ENCODE measurements around the gene OGDHL. TPM values are rescaled to one million over a fixed set of nuclear protein-coding genes. Genes with fewer than 3 reads are reported as not detected.
A peak's percentile ranks its signal among the peaks of the same experiment; 100 is the strongest.

OGDHL gene
- total RNA-seq, 6 experiments from 2014 or later, result 0.05 to 0.19 (median 0.17) TPM; not detected in 1

DNA sequence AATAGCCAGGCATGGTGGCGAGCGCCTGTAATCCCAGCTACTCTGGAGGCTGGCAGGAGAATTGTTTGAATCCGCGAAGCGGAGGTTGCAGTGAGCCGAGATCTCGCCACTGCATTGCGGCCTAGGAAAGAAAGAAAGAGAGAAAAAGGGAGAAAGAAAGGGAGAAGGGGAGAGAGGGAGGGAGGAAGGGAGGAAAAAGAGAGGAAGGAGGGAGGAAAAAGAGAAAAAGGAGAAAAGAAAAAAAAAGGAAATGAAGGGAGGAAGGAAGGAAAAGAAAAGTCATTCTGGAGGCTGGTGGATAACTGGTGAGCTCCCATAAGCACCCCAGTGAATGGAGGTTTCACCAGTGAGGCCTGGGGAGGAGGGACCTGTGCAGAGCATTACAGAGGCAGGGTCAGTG lies 7.6 kb upstream of the OGDHL start:
- Mint-ChIP-seq H3K27me3 (ENCODE audit: insufficient read depth) (peaks cover 39% of the 10 kb centered on the region), H3K27ac (no peak overlapping the region), H3K4me3 (no peak overlapping the region), H3K36me3 (ENCODE audit: low read depth) (peaks cover 6% of the 10 kb centered on the region; the same call in 1 of the 2 replicates), H3K4me1 (ENCODE audit: low read depth) (no peaks in the 10 kb centered on the region), H3K9me3 (peaks cover 7% of the 10 kb centered on the region)
- TF ChIP-seq, protein P1, sequence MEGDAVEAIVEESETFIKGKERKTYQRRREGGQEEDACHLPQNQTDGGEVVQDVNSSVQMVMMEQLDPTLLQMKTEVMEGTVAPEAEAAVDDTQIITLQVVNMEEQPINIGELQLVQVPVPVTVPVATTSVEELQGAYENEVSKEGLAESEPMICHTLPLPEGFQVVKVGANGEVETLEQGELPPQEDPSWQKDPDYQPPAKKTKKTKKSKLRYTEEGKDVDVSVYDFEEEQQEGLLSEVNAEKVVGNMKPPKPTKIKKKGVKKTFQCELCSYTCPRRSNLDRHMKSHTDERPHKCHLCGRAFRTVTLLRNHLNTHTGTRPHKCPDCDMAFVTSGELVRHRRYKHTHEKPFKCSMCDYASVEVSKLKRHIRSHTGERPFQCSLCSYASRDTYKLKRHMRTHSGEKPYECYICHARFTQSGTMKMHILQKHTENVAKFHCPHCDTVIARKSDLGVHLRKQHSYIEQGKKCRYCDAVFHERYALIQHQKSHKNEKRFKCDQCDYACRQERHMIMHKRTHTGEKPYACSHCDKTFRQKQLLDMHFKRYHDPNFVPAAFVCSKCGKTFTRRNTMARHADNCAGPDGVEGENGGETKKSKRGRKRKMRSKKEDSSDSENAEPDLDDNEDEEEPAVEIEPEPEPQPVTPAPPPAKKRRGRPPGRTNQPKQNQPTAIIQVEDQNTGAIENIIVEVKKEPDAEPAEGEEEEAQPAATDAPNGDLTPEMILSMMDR (IDR thresholded peaks at IDR 0.05), result no peak
- DNase-seq, result no peak

GRCh38 chr10:49768731-49769130 lies 6.6 kb upstream of the OGDHL start:
- no peak for DNase-seq
- TF ChIP-seq, protein P1 (IDR thresholded peaks at IDR 0.05), result no peak
- peaks cover 35% of the 10 kb centered on the region for H3K27me3 Mint-ChIP-seq (ENCODE audit: insufficient read depth)
- no peak overlapping the region for H3K4me3 Mint-ChIP-seq
- no peak overlapping the region for H3K27ac Mint-ChIP-seq
- peaks cover 7% of the 10 kb centered on the region for H3K9me3 Mint-ChIP-seq
- H3K4me1 Mint-ChIP-seq (ENCODE audit: low read depth), result no peaks in the 10 kb centered on the region
- H3K36me3 Mint-ChIP-seq (ENCODE audit: low read depth), result peaks cover 6% of the 10 kb centered on the region; the same call in 1 of the 2 replicates

DNA sequence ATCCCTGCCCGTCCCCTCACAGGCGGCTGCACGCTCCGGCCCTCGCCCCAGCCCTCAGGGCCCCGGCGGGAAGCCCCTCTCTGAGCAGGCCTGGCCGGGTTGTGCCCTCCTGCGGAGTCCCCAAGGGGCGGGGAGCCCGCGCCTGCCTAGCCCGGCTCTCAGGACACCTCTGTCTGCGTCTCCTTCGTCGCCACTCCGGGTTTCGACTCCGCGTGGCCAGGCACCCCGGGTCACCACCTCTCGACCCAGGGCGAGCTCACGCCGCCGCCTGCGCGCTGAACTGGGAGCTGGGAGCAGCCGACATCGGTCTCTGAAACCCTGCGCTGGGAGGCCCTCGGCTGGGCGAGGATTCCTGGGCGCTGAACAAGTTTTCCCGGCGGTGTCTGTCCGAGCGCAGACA lies 6.2 kb upstream of the OGDHL start:
- DNase-seq, result no peak
- peaks cover 7% of the 10 kb centered on the region for H3K9me3 Mint-ChIP-seq
- H3K27ac Mint-ChIP-seq, result no peak overlapping the region
- H3K4me3 Mint-ChIP-seq, result no peak overlapping the region
- no peaks in the 10 kb centered on the region for H3K4me1 Mint-ChIP-seq (ENCODE audit: low read depth)
- H3K36me3 Mint-ChIP-seq (ENCODE audit: low read depth), result peaks cover 6% of the 10 kb centered on the region; the same call in 1 of the 2 replicates
- peaks cover 35% of the 10 kb centered on the region for H3K27me3 Mint-ChIP-seq (ENCODE audit: insufficient read depth)
- TF ChIP-seq, protein P1 (IDR thresholded peaks at IDR 0.05), result no peak

- peaks cover 37% of the 10 kb centered on the region for H3K27me3 Mint-ChIP-seq (ENCODE audit: insufficient read depth)
These were observed 5.6 kb upstream of the OGDHL start for GRCh38 chr10:49767752-49768151.

GRCh38 chr10:49766484-49766883 lies 4.4 kb upstream of the OGDHL start:
- Mint-ChIP-seq H3K9me3 (peaks cover 7% of the 10 kb centered on the region), H3K27ac (no peak overlapping the region), H3K27me3 (ENCODE audit: insufficient read depth) (peaks cover 31% of the 10 kb centered on the region), H3K4me3 (no peak overlapping the region), H3K36me3 (ENCODE audit: low read depth) (peaks cover 6% of the 10 kb centered on the region; the same call in 1 of the 2 replicates), H3K4me1 (ENCODE audit: low read depth) (no peaks in the 10 kb centered on the region)
- DNase-seq, result no peak
- TF ChIP-seq, protein P1 (IDR thresholded peaks at IDR 0.05), result no peak

More at GRCh38 chr10:49767752-49768151, 5.6 kb upstream of the OGDHL start:
- TF ChIP-seq, protein P1 (IDR thresholded peaks at IDR 0.05), result no peak
- Mint-ChIP-seq H3K9me3 (peaks cover 7% of the 10 kb centered on the region), H3K4me3 (no peak overlapping the region), H3K36me3 (ENCODE audit: low read depth) (peaks cover 6% of the 10 kb centered on the region; the same call in 1 of the 2 replicates), H3K27ac (no peak overlapping the region), H3K4me1 (ENCODE audit: low read depth) (no peaks in the 10 kb centered on the region)
- no peak for DNase-seq

DNA sequence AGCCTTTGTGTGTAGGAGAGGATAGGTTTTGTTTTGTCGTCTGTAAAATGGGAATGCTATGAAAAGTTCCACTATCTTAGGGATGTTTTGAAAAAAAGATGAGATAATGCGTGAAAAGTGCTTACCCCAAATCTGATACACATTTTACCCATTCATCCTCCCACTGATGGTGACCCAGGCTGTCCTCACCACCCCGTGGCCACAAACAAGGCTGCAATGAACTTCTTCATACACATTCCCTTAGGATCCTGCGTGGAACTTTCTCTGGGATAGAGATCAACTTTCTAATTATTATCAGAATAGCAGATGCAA lies 399 bp upstream of the OGDHL start:
- no peak for DNase-seq

More for the DNA sequence above, 399 bp upstream of the OGDHL start:
- H3K27me3 Mint-ChIP-seq (ENCODE audit: insufficient read depth), result peaks cover 34% of the 10 kb centered on the region
- H3K36me3 Mint-ChIP-seq (ENCODE audit: low read depth), result peaks cover 6% of the 10 kb centered on the region; the same call in 1 of the 2 replicates
- H3K27ac Mint-ChIP-seq, result no peak overlapping the region
- H3K9me3 Mint-ChIP-seq, result peaks cover 7% of the 10 kb centered on the region
- H3K4me1 Mint-ChIP-seq (ENCODE audit: low read depth), result no peaks in the 10 kb centered on the region
- TF ChIP-seq, protein P1 (IDR thresholded peaks at IDR 0.05), result no peak
- H3K4me3 Mint-ChIP-seq, result peak overlapping the region; percentile 46; the same call in 1 of the 2 replicates

Measured in HFFc6 (cell line).